ENCODE measurements around the gene ERG28.

- TF ChIP-seq SUZ12 (IDR thresholded peaks at IDR 0.05; ENCODE audit: extremely low read depth, insufficient read depth, insufficient read length), result no peak
- TF ChIP-seq YY1 (IDR thresholded peaks at IDR 0.05; ENCODE audit: insufficient read depth, insufficient read length), result no peak
Observed at GRCh38 chr14:75614179-75614578, 46.5 kb downstream of the ERG28 start.
